Thyroid gland (tissue), 4 donors: Measurements from ENCODE around the gene PDLIM1.

Source experiments
- CTCF ChIP-seq, 6 experiments: fragments of 200-600 bp in 3 of 6; fragments of 450-650 bp in 3 of 6; sonication (generic) in 3 of 6; IDR thresholded peaks; one replicate each; pipeline ENCODE4 v1.5.1; 2016 to 2019; ENCODE audit warnings: antibody characterized with exemption in 6 of 6, mild to moderate bottlenecking in 2 of 6, inconsistent platforms in 1 of 6, moderate library complexity in 1 of 6
- POLR2A ChIP-seq, 2 donors: fragments of 450-650 bp; IDR thresholded peaks; one replicate each; pipeline ENCODE4 v1.6.1; 2017; ENCODE audit warnings: antibody characterized with exemption in 2 of 2, mild to moderate bottlenecking in 2 of 2, moderate library complexity in 1 of 2

- no peak for TF ChIP-seq CTCF (IDR thresholded peaks at IDR 0.05)
- TF ChIP-seq POLR2A (IDR thresholded peaks at IDR 0.05) = no peak
Observed at GRCh38 chr10:95250856-95251255, 39.9 kb downstream of the PDLIM1 start.
